Brain microvascular endothelial cell (primary cell): ENCODE results near the gene MOV10.
"Not testable (repeated sequence)": the region's sequence is repeated elsewhere in the genome, so short reads cannot be mapped to it uniquely, and the experiment has no call there.

ENCODE experiments used
- DNase-seq: peaks from one replicate; pipeline ENCODE4 v3.0.0-alpha.2; 2020
- H3K27ac ChIP-seq: fragments of 250-450 bp; sonication (Bioruptor Pico); 2 replicates; pipeline ENCODE4 v1.5.1; 2020; ENCODE audit warnings: mild to moderate bottlenecking, moderate library complexity
- H3K27me3 ChIP-seq: fragments of 250-450 bp; sonication (Bioruptor Pico); replicated peaks from 2 replicates; pipeline ENCODE4 v1.5.1; 2020; ENCODE audit warnings: mild to moderate bottlenecking
- H3K36me3 ChIP-seq: fragments of 250-450 bp; sonication (Bioruptor Pico); replicated peaks from 2 replicates; pipeline ENCODE4 v1.5.1; 2020; ENCODE audit warnings: mild to moderate bottlenecking
- H3K4me3 ChIP-seq: 2 replicates; pipeline ENCODE4 v1.5.1; 2011; ENCODE audit warnings: low read depth, mild to moderate bottlenecking, control low read depth, low read length, moderate library complexity
- in situ Hi-C: cut with HindIII; loops from 2 replicates; pipeline ENCODE4 v1.10.0; 2017; ENCODE audit warnings: low sequenced_read_pairs, low pct_ligation_motif_present
- TF ChIP-seq, protein P1 (sequence below): IDR thresholded peaks from 2 replicates; pipeline ENCODE4 v1.5.1; 2011; ENCODE audit warnings: low read depth, mild to moderate bottlenecking, moderate library complexity, low read length, control low read depth, inconsistent platforms; ENCODE audit errors: missing control alignments

MOV10 gene

DNA sequence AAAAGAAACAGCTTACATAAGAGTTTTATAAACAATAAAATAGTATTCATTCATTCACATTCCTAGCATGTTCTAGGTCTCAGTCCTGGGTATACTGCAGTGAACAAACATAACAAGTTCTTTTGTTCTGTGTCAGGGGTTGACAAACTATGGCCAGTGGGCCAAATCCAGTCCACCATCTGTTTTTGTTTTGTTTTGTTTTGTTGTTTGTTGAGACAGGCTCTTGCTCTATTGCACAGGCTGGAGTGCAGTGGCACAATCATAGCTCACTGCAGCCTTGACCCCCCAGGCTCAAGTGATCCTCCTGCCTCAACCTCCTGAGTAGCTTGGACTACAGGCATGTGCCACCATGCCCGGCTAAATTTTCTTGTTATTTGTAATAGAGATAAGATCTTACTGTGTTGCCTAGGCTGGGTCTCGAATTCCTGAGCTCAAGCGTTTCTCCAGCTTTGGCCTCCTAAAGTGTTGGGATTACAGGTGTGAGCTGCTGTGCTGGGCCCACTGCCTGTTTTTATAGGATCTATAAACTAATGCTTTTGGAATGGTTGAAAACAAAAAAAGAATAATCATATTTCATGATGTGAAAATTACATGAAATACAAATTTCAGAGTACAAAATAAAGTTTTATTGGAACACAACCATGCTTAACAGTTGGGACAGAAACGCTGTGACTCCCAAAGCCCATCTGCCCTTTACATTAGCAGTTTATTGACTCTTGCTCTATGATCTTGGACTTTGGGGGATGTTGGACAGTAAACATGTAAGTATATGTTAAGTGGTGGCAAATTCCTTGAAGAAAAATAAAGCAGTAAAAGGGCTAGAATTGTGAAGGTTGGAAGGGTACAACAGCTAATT, 37.0 kb upstream of the MOV10 start:
- TF ChIP-seq, protein P1, sequence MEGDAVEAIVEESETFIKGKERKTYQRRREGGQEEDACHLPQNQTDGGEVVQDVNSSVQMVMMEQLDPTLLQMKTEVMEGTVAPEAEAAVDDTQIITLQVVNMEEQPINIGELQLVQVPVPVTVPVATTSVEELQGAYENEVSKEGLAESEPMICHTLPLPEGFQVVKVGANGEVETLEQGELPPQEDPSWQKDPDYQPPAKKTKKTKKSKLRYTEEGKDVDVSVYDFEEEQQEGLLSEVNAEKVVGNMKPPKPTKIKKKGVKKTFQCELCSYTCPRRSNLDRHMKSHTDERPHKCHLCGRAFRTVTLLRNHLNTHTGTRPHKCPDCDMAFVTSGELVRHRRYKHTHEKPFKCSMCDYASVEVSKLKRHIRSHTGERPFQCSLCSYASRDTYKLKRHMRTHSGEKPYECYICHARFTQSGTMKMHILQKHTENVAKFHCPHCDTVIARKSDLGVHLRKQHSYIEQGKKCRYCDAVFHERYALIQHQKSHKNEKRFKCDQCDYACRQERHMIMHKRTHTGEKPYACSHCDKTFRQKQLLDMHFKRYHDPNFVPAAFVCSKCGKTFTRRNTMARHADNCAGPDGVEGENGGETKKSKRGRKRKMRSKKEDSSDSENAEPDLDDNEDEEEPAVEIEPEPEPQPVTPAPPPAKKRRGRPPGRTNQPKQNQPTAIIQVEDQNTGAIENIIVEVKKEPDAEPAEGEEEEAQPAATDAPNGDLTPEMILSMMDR = no peak
- H3K27me3 ChIP-seq = no peaks in the 10 kb centered on the region
- no peak overlapping the region for H3K4me3 ChIP-seq
- in situ Hi-C loops = no loop called here
- H3K36me3 ChIP-seq = no peaks in the 10 kb centered on the region
- DNase-seq = peak; percentile 11
- peak overlapping the region; percentile 6 for H3K27ac ChIP-seq

DNA sequence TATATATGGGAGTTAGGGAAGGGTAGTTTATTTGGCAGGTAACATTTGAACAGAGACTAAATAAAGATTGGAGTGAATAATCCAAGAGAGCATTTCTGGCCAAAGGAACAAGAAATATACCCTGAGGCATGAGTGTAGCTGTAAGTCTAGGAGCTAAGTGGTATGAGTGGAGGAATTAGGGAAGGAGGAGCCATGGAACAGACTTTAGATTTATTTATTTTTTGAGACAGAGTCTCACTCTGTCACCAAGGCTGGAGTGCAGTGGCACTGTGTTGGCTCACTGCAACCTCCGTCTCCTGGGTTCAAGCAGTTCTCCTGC, 36.4 kb upstream of the MOV10 start:
- Histone ChIP-seq H3K36me3 (no peaks in the 10 kb centered on the region), H3K27ac (no peak overlapping the region), H3K27me3 (no peaks in the 10 kb centered on the region), H3K4me3 (no peak overlapping the region)
- in situ Hi-C loops = no loop called here
- no peak for DNase-seq
- TF ChIP-seq, protein P1 = no peak

DNA sequence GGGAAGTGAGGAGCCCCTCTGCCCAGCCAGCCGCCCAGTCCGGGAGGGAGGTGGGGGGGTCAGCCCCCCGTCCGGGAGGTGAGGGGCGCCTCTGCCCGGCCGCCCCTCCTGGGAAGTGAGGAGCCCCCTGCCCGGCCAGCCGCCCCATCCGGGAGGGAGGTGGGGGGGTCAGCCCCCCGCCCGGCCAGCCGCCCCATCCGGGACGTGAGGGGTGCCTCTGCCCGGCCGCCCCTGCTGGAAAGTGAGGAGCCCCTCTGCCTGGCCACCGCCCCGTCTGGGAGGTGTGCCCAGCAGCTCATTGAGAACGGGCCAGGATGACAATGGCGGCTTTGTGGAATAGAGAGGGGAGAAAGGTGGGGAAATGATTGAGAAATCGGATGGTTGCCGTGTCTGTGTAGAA, 34.0 kb upstream of the MOV10 start:
- in situ Hi-C loops, DNase-seq, H3K27me3 ChIP-seq, H3K36me3 ChIP-seq, H3K4me3 ChIP-seq, H3K27ac ChIP-seq: not testable (repeated sequence)

DNA sequence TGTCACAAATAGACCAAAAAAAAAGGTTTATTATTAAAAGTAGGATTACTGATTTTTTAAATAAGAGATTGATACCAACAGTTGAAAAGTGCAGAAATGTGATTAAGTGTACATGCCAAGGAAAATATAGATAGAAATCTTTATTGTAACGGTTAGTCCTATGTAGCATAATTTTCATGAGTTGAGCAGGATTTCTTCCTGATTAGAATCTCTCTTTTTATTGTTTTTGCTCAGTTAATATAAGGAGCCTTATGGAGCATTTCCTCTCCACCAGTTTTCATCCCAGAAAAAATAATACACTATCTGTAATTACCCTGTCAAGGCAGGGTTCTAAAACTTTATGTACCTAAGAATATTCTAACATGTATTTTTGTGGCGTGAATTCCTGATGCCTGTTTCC, 31.4 kb upstream of the MOV10 start:
- H3K4me3 ChIP-seq = no peak overlapping the region
- H3K36me3 ChIP-seq = peaks cover 4% of the 10 kb centered on the region
- in situ Hi-C loops = no loop called here
- TF ChIP-seq, protein P1 = no peak
- no peaks in the 10 kb centered on the region for H3K27me3 ChIP-seq
- H3K27ac ChIP-seq = no peak overlapping the region
- no peak for DNase-seq

DNA sequence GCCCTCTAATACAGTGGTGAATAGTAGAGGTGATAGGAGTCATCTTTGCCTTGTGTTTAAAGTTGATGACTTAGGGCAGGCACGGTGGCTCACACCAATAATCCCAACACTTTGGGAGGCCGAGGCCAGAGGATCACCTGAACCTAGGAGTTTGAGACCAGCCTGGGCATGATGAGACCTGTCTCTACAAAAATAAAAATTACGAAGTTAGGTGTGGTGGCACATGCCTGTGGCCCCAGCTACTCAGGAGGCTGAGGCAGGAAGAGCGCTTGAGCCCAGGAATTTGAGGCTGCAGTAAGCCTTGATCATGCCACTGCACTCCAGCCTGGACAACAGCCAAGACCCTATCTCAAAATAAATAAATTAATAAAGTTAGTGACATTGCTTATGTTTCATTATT, 28.2 kb upstream of the MOV10 start:
- Histone ChIP-seq H3K27me3 (no peaks in the 10 kb centered on the region), H3K4me3 (no peak overlapping the region), H3K27ac (no peak overlapping the region), H3K36me3 (peaks cover 25% of the 10 kb centered on the region)
- no peak for DNase-seq
- in situ Hi-C loops = no loop called here
- TF ChIP-seq, protein P1 = no peak

DNA sequence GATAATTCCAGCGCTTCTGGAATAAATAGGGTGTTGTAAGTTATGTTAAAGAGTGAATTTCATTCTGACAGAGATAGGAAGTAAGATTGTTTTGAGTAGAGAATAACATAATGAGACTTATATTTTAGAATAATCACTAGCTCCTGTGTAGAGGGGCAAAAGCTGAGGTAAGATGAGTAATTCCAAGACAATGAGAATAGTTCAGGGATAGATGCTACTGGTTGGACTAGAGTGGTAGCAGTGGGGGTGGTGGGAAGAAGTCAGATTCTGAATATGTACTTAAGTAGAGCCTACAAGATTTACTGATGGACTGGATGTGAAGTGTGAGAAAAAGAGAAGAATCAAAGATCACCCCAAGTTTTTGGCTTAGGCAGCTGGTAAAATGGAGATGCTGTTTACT, 23.3 kb upstream of the MOV10 start:
- Histone ChIP-seq H3K36me3 (peaks cover 49% of the 10 kb centered on the region), H3K27me3 (no peaks in the 10 kb centered on the region), H3K27ac (no peak overlapping the region), H3K4me3 (no peak overlapping the region)
- TF ChIP-seq, protein P1 = no peak
- in situ Hi-C loops = no loop called here
- DNase-seq = no peak
